H54 (cell line): ENCODE results near the gene SULT2B1.

Experiments
- DNase-seq: peaks from one replicate; pipeline ENCODE4 v3.0.0; 2011; ENCODE audit warnings: low spot score, mixed read lengths; ENCODE audit not compliant: insufficient read length
- FAIRE-seq: peaks from 3 replicates; lab custom pipeline; 2011; peaks lifted over from hg19 to GRCh38; lab: Jason Lieb, UNC
- POLR2A ChIP-seq: IDR thresholded peaks from 2 replicates; pipeline ENCODE4 v1.6.1; 2011; ENCODE audit warnings: low read depth, mild to moderate bottlenecking, low read length

Gene SULT2B1

GRCh38 chr19:48637948-48638830 lies 86.2 kb downstream of the SULT2B1 start:
- TF ChIP-seq POLR2A: 0 out of 2 replicates have a peak, but pooled peaks have one; percentile 6
- FAIRE-seq: peak; percentile 23
- no peak for DNase-seq

DNA sequence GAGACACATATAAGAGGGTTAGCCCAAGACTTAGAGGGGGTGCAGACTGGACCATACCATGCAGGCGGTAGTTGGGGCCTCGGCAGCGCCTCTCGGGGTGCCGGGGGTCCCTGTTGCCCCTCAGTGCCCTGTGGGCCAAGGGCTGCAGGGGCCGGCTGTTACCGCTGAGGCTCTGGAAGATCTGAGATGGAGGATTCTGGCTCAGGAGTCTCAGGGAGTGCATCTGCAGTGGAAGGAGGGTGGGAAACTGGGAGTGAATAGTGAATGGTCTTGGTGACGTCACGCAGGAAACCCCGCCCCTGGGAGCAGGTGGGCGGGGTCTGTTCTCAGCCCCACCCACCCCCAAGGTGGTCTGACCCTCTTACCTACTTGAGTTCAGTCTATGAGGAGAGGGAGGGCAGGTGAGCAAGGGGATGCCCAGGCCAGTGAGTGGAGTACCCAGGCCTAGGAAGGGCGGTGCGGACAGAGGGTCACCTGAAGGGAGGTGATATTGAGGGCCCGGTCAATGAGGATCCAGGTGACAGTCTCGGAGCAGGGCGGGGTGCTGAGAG lies 86.9 kb downstream of the SULT2B1 start:
- DNase-seq (no peak), FAIRE-seq (no peak)
- TF ChIP-seq POLR2A: no peak

DNA sequence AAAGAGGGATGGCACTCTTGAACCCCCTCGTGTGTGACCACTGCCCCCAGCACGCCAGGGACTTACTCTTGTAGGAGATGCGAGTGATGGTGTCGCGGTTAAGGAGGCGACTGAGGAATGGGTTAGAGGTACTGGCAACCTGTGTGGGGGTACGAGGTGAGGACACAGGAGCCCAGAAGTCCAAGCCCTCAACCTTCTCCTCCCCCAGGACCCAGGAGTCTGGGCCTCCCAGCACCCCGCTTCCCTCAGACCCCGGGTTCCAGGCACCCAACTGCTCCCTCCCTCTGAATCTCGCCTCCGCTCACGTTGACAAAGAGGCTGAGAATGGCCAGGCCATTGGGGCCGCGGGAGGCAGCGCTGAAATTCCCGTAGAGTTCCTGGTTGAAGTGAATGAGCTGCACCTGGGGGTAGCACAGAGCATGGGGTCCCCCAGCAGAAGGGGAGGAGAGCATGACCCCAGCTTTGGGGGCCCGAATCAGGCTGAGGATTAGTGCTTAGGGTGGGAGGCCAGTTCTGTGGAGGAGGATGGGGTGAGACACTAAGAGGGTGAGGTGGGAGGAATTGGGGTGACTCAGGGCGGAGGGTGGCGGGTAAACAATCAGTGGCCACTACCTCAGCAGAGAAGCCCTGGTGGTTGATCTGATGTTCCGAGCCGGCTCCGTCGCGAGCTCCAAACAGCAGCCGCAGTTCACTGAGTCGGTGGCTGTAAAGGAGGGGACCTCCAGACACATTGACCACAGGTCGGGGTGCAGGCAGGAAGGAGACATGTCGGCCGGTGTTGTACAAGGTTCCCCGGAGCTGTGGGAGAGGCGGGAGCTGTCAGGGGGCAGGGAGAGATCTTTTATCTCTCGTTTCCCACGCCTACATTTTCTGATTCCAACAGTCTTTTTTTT lies 87.8 kb downstream of the SULT2B1 start:
- TF ChIP-seq POLR2A: no peak
- DNase-seq (no peak), FAIRE-seq (no peak)

DNA sequence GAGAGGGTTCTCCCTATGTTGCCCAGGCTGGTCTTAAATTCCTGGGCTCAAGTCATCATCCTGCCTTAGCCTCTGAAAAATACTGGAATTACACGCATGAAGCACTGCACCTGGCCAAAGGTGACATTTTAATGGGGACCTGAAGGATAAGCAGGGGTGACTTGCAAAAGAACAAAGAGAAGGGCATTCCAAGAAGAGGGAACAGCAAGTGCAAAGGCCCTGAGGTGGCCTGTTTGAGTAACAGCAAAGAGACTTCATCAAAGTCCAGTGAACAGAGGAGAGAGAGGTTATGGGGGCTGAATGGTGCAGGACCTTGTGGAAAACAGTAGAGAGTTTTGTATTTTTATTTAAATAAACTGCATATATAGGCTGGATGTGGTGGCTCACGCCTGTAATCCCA lies 89.9 kb downstream of the SULT2B1 start:
- DNase-seq (no peak), FAIRE-seq (no peak)
- no peak for TF ChIP-seq POLR2A

DNA sequence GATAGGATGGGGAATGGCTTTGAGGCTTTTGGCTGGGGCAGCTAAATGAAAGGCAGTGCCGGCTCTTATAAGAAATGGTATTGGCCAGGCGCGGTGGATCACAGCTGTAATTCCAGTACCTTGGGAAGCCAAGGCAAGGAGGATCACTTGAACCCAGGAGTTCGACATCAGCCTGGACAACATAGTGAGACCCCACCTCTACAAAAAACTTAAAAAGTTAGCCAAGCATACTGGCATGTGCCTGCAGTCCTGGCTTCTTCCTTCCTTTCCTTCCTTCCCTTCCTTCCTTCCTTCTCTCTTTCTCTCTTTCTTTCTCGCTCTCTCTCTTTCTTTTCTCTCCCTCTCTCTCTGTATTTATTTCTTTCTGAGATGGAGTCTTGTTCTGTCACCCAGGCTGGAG lies 90.9 kb downstream of the SULT2B1 start:
- no peak for TF ChIP-seq POLR2A
- no peak for FAIRE-seq
- DNase-seq: no peak

DNA sequence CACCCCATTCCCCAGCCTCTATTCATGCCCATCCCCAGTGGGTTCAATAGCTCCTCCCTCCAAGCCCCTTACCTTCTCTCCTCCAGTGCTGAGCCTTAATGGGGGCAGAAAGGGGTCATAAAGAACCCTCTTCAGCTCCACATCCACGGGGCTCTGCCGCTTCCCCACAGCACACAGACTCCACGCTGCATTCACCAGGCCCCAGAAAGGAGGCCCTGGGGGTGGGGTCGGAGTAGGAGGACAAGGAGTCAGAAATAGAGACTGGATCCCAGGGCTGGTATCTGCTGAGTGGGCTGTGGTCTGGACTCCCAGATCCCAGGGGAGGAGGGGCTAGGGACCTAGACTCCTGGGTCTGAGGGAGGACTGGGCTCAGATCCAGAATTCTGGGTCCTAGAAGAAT lies 92.4 kb downstream of the SULT2B1 start:
- DNase-seq: no peak
- FAIRE-seq: no peak
- no peak for TF ChIP-seq POLR2A

- no peak for DNase-seq
- TF ChIP-seq POLR2A: no peak
- FAIRE-seq: no peak
Observed at GRCh38 chr19:48644839-48645619, 93.1 kb downstream of the SULT2B1 start.

DNA sequence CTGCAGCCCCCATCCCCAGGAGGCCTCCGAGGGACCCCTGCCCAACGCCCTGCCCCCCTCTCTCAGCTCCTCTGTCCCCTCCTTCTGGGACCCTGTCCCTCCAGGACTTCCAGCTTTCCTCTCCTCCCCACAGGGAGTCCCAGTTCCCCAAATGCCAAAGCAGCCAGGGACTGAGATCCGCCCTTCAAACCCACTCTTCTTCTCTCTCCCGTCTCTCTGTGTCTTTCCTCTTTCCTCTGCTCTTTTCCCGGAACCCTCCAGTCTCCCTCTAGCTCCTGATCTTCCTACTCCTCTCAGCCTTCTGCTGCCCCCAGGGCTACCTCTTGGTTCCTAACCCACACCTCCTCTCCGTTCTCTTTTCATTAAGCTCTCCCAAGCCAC lies 93.6 kb downstream of the SULT2B1 start:
- DNase-seq (no peak), FAIRE-seq (no peak)
- TF ChIP-seq POLR2A: no peak

DNA sequence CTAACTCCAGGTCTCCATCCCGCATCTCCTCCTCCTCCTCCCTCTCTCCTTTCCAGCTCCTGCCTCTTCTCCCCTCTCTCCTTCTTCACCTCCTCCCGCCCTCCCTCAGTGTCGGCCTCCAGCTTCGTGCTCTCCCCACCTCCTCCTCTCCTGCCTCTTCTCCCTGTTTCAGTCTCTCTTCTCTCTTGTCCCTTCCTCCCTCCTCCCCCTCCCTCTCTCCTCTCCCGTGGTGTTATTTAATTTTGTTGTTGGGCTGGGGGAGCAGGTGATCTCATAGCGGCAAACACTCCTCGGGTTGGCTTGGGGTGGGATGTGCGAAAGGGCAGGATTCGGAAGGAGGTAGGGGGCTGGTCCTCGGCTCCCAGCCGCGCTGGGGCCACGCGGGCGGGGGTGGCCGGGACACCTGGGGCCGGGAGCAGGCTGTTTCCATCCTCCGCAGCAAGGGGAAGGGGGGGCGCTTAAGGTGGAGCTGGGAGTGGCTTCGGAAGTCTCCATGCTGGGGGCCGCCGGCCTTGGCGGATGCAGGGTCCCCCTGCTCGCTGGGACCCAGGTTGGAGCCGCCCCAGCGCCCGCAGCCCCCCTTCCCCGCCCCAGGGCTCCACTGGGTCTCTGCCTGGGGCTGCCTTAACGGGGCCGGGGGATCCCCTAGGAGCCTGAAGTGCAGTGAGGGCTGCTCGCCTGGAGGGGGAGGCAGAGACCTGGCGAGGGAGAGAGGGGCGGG lies 94.2 kb downstream of the SULT2B1 start, which contains the start of gene CA11:
Gene CA11 (minus strand): TSS at position 187 of the 721 bp plus-strand sequence. CDS start 555 bp downstream, outside the sequence.
- FAIRE-seq (no peak), DNase-seq (peak; percentile 70)
- TF ChIP-seq POLR2A: no peak

DNA sequence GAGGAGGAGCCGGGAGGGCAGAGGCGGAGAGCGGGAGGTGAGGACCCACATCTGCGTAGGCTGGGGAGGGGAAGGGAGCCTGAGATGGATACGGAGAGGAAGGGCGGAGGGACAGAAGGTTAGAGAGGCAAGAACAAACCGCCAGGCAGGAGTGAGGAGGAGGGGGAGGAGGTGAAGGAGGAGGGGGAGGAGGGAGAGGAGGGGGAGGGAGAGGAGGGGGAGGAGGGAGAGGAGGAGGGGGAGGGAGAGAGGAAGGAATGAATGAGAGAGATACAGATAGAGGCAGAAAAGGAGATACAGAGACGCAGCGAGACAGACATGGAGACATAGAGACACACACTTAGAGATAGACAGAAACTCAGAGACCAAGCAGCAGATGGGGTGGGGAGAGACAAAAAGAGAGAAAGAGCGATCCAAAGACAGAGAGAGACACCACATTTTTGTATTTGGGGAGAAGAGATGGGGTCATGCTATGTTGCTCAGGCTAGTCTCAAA lies 94.8 kb downstream of the SULT2B1 start:
- FAIRE-seq (no peak), DNase-seq (no peak)
- no peak for TF ChIP-seq POLR2A

DNA sequence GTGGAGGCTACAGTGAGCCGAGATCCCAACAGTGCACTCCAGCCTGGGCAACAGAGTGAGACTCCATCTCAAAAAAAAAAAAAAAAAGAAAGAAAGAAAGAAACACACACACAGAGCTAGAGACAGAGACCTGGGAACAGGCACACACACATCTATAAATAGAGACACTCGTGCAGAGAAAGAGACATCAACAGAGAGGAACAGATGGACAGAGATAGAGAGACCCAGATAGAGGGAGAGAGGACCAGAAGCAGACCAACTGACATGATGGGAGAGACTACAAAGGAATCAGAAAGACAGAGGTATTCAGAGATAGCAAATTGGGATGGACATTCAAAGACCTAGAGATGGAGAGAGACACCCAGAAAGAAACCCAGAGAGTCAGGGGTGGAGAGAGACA lies 96.2 kb downstream of the SULT2B1 start:
- no peak for DNase-seq
- TF ChIP-seq POLR2A: no peak
- no peak for FAIRE-seq
